Neural progenitor cell (in vitro differentiated cells): ENCODE results near the gene UNC45A.
"Not testable (repeated sequence)": the region's sequence is repeated elsewhere in the genome, so short reads cannot be mapped to it uniquely, and the experiment has no call there.

Source experiments
- CTCF ChIP-seq: fragments of 200-600 bp; sonication (generic); IDR thresholded peaks from 2 replicates; pipeline ENCODE4 v1.5.1; 2017; ENCODE audit warnings: antibody characterized with exemption, mild to moderate bottlenecking
- EZH2 ChIP-seq: fragments of 200-600 bp; sonication (generic); IDR thresholded peaks from 2 replicates; pipeline ENCODE4 v1.6.1; 2017; ENCODE audit warnings: antibody characterized with exemption, mild to moderate bottlenecking, moderate library complexity
- EZH2phosphoT487 ChIP-seq: fragments of 200-600 bp; sonication (generic); IDR thresholded peaks from 2 replicates; pipeline ENCODE4 v1.6.1; 2017; ENCODE audit warnings: antibody characterized with exemption

GRCh38 chr15:90897131-90897655 lies 37.9 kb upstream of the UNC45A start:
- TF ChIP-seq CTCF, EZH2phosphoT487, EZH2: not testable (repeated sequence)
